GM19467 (cell line): ENCODE measurements around the gene SERPINB6.
"Not testable (repeated sequence)": the region's sequence is repeated elsewhere in the genome, so short reads cannot be mapped to it uniquely, and the experiment has no call there.

Source experiments
- ATAC-seq: cut with Tn5 transposase; IDR thresholded peaks from one replicate; pipeline ENCODE4 v1.9.1; 2021; ENCODE audit warnings: mild to moderate bottlenecking, moderate library complexity; ENCODE audit not compliant: unreplicated experiment

The SERPINB6 gene

GRCh38 chr6:2959909-2960719 is 11.3 kb downstream of the SERPINB6 start:
- ATAC-seq, result no peak

DNA sequence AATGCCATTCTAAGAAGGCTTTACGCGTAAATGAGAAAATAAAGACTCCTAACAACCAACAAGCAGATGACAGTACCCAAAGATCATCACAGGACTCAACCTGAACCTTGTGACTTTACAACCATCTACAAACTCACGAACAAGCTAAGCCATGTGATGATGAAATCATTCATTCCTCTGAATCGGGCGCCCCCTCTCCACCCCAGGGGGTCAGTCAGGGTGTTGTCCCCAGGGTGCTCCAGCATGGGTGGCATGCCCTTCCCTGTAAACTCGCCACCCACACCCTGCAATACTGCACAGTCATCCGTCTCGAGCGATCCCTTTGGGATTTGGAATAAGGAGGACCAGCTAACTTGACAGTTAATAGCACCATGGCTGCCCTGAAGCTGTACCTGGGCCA is 12.6 kb downstream of the SERPINB6 start:
- no peak for ATAC-seq

DNA sequence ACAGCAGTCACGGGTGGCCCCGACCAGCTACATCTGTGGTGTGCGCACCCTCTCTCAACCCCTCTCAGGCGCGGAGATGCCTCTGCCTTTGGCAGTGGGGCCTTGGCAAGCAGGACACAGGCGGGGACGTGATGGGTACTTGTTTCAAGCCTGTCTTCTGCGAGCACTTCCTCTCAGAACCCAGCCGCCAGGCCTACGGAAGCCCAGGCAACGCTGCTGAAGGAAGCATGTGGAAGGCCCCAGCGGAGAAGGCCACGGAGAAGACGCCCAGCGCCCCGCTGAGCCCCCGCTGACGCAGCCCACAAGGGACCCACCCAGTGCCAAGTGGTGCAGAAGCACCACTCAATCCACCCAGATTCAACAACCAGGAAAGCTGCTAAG is 13.0 kb downstream of the SERPINB6 start:
- ATAC-seq, result no peak

- ATAC-seq, result no peak
These were observed 13.6 kb downstream of the SERPINB6 start for GRCh38 chr6:2957696-2958330.

GRCh38 chr6:2956930-2957685 is 14.3 kb downstream of the SERPINB6 start:
- ATAC-seq, result no peak

GRCh38 chr6:2953098-2953497 is 18.3 kb downstream of the SERPINB6 start:
- no peak for ATAC-seq

DNA sequence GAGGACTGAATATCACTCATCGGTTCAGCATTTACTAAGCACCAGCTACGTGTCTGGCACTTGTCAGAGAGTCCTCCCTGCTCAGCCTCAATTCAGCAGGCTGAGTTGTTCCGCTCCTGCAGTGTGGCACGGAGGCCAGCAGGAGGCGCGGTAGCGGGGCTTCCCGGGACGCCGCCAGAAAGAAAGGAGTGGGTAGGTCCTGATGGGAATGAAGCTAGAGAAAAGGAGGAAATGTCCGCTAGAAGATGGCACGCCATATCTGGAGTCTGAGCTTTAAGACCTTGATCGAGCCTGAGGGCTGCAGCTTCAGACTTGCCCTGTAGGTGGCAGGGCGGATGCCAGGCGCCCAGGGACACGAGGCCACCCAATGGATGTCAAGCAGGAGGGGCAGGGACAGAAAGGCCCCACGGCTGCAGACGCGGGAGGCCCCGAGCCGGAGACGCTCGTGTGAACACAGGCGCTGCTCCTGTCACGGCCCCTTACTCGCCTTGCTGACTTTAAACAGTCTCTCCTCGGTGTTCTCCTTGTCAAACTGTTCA is 18.7 kb downstream of the SERPINB6 start:
- peak; percentile 76 for ATAC-seq

DNA sequence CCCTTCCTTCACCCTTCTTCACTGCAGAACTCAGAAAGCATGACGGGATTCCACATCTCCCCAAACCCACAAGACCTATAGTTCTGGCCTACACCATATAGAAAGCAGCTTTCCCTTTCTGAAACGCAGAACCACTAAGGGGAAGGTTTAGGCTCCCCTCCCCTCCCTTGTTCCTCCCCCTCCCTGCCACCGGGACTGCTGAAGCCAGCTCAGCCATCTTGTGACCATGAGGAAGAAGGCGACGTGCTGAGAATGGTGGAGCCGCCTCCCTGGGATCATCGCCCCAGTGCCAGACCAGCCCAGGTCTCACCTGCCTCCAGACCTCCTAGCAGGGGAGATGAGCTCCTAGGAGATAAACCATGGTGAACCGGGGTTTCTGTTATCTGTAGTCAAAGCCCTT is 19.6 kb downstream of the SERPINB6 start:
- no peak for ATAC-seq

DNA sequence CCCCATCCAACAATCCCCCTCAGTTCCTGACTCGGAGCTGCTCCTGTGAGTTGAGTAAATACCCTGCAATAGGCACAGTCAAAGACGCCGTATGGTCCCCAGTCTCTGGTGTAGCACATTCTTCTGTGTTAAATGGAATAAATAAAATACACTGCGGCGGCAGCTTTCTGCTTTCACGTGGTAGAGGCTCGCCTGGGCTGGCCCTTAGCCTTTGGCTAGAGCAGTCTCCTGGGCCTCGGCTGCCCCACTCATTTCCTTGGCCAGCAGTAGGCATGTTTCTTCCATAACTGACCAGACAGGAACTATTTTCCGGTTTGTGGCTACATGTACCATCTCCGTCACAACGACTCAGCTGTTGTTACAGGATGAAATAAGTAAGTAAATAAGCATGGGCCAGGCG is 20.7 kb downstream of the SERPINB6 start:
- no peak for ATAC-seq

- ATAC-seq, result no peak
These were observed 21.8 kb downstream of the SERPINB6 start for GRCh38 chr6:2949536-2950083.

DNA sequence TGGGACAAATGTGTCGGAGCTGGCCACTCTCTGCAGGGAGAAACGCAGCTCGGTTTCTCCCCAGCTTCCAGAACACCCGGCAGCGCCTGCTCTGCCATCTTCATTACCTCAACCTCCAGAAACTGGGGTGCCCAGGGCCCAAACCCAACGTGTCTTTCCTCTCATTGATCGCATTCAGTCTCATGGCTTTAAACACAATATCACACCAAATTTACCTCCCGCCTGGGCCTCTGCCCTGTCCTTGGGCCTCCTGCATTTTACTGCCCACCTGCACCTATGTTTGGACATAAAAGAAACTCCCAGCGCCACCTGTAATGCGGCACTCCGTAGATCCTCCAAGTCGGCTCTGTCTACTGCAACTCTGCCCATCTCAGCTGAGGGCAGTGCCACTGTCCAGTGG is 22.2 kb downstream of the SERPINB6 start:
- ATAC-seq, result no peak

- no peak for ATAC-seq
These were observed 22.9 kb downstream of the SERPINB6 start for GRCh38 chr6:2948228-2949025.

DNA sequence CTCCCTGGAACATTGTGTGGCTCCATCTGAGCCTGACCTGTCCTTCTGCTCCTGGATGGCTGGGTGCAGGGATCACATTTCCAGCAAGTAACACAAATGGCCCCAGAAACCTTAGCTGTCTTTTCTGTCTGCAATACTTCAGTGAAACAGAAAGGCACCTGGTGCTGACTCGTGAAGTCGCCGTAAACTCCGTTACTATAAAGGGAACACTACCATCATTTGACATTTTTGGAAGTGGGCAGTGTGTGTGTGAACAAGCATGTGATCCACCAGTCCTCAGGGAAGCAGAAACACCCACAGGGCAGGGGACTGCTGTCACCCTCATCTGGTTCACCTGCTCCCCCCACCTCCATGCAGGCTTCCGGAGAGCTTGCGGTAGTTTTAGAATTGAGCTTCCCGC is 23.9 kb downstream of the SERPINB6 start:
- ATAC-seq, result no peak

GRCh38 chr6:2945153-2945452 is 26.3 kb downstream of the SERPINB6 start:
- ATAC-seq, result no peak

GRCh38 chr6:2944405-2945152 is 26.8 kb downstream of the SERPINB6 start:
- ATAC-seq, result no peak

DNA sequence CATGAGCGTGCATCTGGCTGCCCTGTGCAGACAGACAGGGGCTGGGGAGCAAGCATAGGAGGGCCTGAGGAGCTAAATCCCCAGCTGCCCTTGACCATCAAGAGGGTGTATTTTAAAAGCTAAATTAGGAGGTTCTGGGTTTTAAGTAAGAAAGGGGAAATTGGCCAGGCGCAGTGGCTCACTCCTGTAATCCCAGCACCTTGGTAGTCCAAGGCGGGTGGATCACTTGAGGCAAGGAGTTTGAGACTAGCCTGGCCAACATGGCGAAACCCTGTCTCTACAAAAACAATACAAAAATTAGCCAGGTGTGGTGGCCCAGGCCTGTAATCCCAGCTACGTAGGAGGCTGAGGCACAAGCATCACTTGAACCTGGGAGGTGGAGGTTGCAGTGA is 27.8 kb downstream of the SERPINB6 start:
- ATAC-seq, result no peak

DNA sequence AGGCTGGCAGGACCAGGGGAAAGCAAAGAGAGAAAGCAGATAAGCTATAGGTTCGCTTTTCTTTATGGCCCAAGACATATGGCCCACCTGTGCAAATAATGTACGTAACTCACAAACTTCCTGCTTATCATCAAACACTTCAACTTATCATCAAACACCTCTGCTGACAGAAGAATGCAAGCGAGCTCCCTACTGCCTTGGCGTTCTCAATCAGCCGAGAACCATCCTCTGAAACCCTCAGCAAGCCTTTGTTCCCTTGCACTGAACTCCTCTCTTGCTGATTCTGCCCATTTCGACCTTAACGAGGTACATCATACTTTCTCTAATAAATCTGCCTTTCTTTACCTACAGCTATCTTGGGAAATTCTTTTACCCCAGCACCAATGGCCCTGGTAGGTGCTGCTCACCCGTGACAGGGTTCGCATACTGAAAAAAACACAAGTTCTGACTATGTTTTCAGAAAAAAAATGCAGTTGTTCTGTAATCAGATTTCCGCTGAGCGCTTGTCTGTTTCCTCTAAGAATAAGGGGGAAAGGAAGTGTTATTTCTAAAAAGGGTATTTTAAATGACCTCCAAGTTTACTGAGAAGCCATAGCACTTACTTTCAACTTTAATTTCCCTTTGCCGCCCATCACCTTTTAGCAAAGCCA is 28.3 kb downstream of the SERPINB6 start:
- no peak for ATAC-seq

GRCh38 chr6:2942116-2942515 is 29.3 kb downstream of the SERPINB6 start:
- not testable (repeated sequence) for ATAC-seq

DNA sequence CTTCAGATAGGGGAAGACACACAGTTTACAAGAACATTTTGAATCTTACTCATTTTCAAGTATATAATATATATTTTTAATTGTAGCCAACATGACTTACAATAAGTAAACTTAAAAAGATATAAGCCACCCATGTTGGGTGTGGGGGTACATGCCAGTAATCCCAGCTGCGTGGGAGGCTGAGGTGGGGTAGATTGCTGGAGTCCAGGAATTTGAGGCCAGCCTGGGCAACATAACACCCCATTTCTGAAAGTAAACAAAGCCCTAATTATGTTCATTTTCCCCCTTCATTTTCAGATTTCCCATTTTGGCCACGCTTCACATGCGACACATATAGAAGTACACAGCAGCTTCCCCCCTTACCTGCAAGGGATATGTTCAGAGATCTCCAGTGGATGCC is 30.5 kb downstream of the SERPINB6 start:
- ATAC-seq, result no peak
